IMR-90 (cell line): ENCODE data around the gene FAM20B. TPM values are rescaled to one million over a fixed set of nuclear protein-coding genes. Genes with fewer than 3 reads are reported as not detected.
A peak's percentile ranks its signal among the peaks of the same experiment; 100 is the strongest.

Experiments
- ATAC-seq: fragments of 200-7000 bp; cut with Tn5 transposase; 2 replicates; pipeline ENCODE4 v1.9.1; 2020; ENCODE audit warnings: low read depth, mild to moderate bottlenecking, moderate library complexity
- BruUV-seq: library from RNA; stranded (reverse); fragments of 400-500 nt; replicated peaks from 2 replicates; lab custom pipeline; 2021; lab: Mats Ljungman, UMichigan
- CTCF ChIA-PET: fragments of 300-600 bp; formaldehyde crosslinking; extraction: SDS; loops from one replicate; lab custom pipeline; 2021; ENCODE audit warnings: antibody characterized with exemption; lab: Yijun Ruan, JAX
- POLR2A ChIA-PET: fragments of 300-600 bp; sonication (Branson Sonifier 250); formaldehyde crosslinking; loops from one replicate; lab custom pipeline; 2022; ENCODE audit warnings: antibody characterized with exemption; ENCODE audit not compliant: unreplicated experiment; lab: Charles Lee
- DNase-seq: peaks from one replicate; pipeline ENCODE4 v3.0.0; 2013
- H2AFZ ChIP-seq: replicated peaks from 2 replicates; pipeline ENCODE3; 2013; ENCODE audit warnings: low read length, mild to moderate bottlenecking; ENCODE audit not compliant: poor library complexity
- H2AK5ac ChIP-seq: 2 replicates; pipeline ENCODE4 v1.6.1; 2013; ENCODE audit warnings: low read depth, low read length, inconsistent platforms
- H2AK9ac ChIP-seq: replicated peaks from 2 replicates; pipeline ENCODE3; 2013; ENCODE audit warnings: mild to moderate bottlenecking, low read depth, low read length, moderate library complexity; ENCODE audit not compliant: poor library complexity
- H2BK120ac ChIP-seq: 2 replicates; pipeline ENCODE4 v1.6.1; 2013; ENCODE audit warnings: low read depth, low read length, inconsistent platforms
- H2BK15ac ChIP-seq: 3 replicates; pipeline ENCODE4 v1.6.1; 2013; ENCODE audit warnings: low read depth, low read length, inconsistent platforms
- H2BK20ac ChIP-seq: 2 replicates; pipeline ENCODE4 v1.6.1; 2013; ENCODE audit warnings: low read depth, mild to moderate bottlenecking, inconsistent platforms, low read length, moderate library complexity
- H2BK5ac ChIP-seq: 2 replicates; pipeline ENCODE4 v1.6.1; 2013; ENCODE audit warnings: mild to moderate bottlenecking, low read depth, low read length, inconsistent platforms; ENCODE audit not compliant: poor library complexity, severe bottlenecking
- H3K14ac ChIP-seq: replicated peaks from 2 replicates; pipeline ENCODE4 v1.6.1; 2013; ENCODE audit warnings: low read depth, low read length, inconsistent platforms
- H3K18ac ChIP-seq: 2 replicates; pipeline ENCODE4 v1.6.1; 2013; ENCODE audit warnings: low read depth, low read length, control low read depth
- H3K23ac ChIP-seq: 2 replicates; pipeline ENCODE4 v1.6.1; 2013; ENCODE audit warnings: low read depth, low read length, inconsistent platforms
- H3K27ac ChIP-seq: 2 replicates; pipeline ENCODE4 v1.5.1; 2013; ENCODE audit warnings: mild to moderate bottlenecking, control low read depth, low read length; ENCODE audit not compliant: insufficient read depth
- H3K27me3 ChIP-seq: 2 replicates; pipeline ENCODE4 v1.6.1; 2013; ENCODE audit warnings: low read length; ENCODE audit not compliant: control insufficient read depth, insufficient read depth
- H3K36me3 ChIP-seq: 2 replicates; pipeline ENCODE4 v1.6.1; 2013; ENCODE audit warnings: low read length, mixed read lengths; ENCODE audit not compliant: control insufficient read depth, insufficient read depth
- H3K4ac ChIP-seq: 2 replicates; pipeline ENCODE4 v1.6.1; 2013; ENCODE audit warnings: low read depth, low read length, inconsistent platforms
- H3K4me1 ChIP-seq: 2 replicates; pipeline ENCODE4 v1.6.1; 2013; ENCODE audit warnings: low read length, mixed read lengths; ENCODE audit not compliant: control insufficient read depth, insufficient read depth
- H3K4me2 ChIP-seq: 2 replicates; pipeline ENCODE4 v1.6.1; 2013; ENCODE audit warnings: low read depth, mild to moderate bottlenecking, control low read depth, low read length, moderate library complexity
- H3K4me3 ChIP-seq: 2 replicates; pipeline ENCODE4 v1.5.1; 2013; ENCODE audit warnings: low read depth, mild to moderate bottlenecking, control low read depth, low read length, moderate library complexity; ENCODE audit not compliant: insufficient read depth
- H3K56ac ChIP-seq: 2 replicates; pipeline ENCODE4 v1.6.1; 2013; ENCODE audit warnings: low read length, inconsistent platforms; ENCODE audit not compliant: insufficient read depth; ENCODE audit errors: extremely low read depth
- H3K79me1 ChIP-seq, 2 experiments: 2 replicates each; pipeline ENCODE4 v1.6.1; 2013; ENCODE audit warnings: low read length in 2 of 2, inconsistent platforms in 1 of 2, low read depth in 1 of 2
- H3K9ac ChIP-seq: 2 replicates; pipeline ENCODE4 v1.6.1; 2013; ENCODE audit warnings: low read depth, low read length, control low read depth
- H3K9me1 ChIP-seq: 2 replicates; pipeline ENCODE4 v1.6.1; 2013; ENCODE audit warnings: low read length, inconsistent platforms; ENCODE audit not compliant: insufficient read depth
- H3K9me3 ChIP-seq: 2 replicates; pipeline ENCODE4 v1.6.1; 2013; ENCODE audit warnings: low read length; ENCODE audit not compliant: control insufficient read depth, insufficient read depth
- H4K20me1 ChIP-seq: 2 replicates; pipeline ENCODE4 v1.6.1; 2013; ENCODE audit warnings: low read length, inconsistent platforms; ENCODE audit not compliant: insufficient read depth
- H4K5ac ChIP-seq: 2 replicates; pipeline ENCODE4 v1.6.1; 2013; ENCODE audit warnings: mild to moderate bottlenecking, low read depth, low read length, control low read depth
- H4K8ac ChIP-seq, 2 experiments: 2 replicates each; pipeline ENCODE4 v1.6.1; 2013; ENCODE audit warnings: low read depth in 2 of 2, low read length in 2 of 2, control low read depth in 1 of 2, inconsistent platforms in 1 of 2
- H4K91ac ChIP-seq: 2 replicates; pipeline ENCODE4 v1.6.1; 2013; ENCODE audit warnings: low read depth, low read length, inconsistent platforms; ENCODE audit not compliant: insufficient read depth
- BHLHE40 ChIP-seq: fragments of 150-350 bp; IDR thresholded peaks from 2 replicates; pipeline ENCODE4 v1.6.1; 2016; ENCODE audit warnings: mild to moderate bottlenecking, low read depth, low read length
- CEBPB ChIP-seq: IDR thresholded peaks from 2 replicates; pipeline ENCODE4 v1.6.1; 2012; ENCODE audit warnings: low read depth, low read length, improper control_type of control experiment
- CHD1 ChIP-seq: IDR thresholded peaks from 2 replicates; pipeline ENCODE4 v1.6.1; 2012; ENCODE audit warnings: low read depth, low read length, improper control_type of control experiment
- FOS ChIP-seq: fragments of 150-350 bp; IDR thresholded peaks from 2 replicates; pipeline ENCODE4 v1.6.1; 2016; ENCODE audit warnings: low read depth, low read length
- MAFK ChIP-seq: IDR thresholded peaks from 2 replicates; pipeline ENCODE4 v1.6.1; 2012; ENCODE audit warnings: low read depth, low read length, improper control_type of control experiment
- NFE2L2 ChIP-seq: fragments of 150-350 bp; IDR thresholded peaks from 2 replicates; pipeline ENCODE4 v1.6.1; 2016; ENCODE audit warnings: low read depth, mild to moderate bottlenecking, low read length
- POLR2A ChIP-seq: IDR thresholded peaks from 2 replicates; pipeline ENCODE4 v1.6.1; 2012; ENCODE audit warnings: mild to moderate bottlenecking, low read depth, low read length
- RAD21 ChIP-seq: IDR thresholded peaks from 2 replicates; pipeline ENCODE4 v1.6.1; 2012; ENCODE audit warnings: low read length, improper control_type of control experiment
- RCOR1 ChIP-seq: IDR thresholded peaks from 2 replicates; pipeline ENCODE4 v1.6.1; 2012; ENCODE audit warnings: mild to moderate bottlenecking, low read length, improper control_type of control experiment; ENCODE audit not compliant: insufficient replicate concordance
- RFX5 ChIP-seq: IDR thresholded peaks from 2 replicates; pipeline ENCODE4 v1.8.0; 2012; ENCODE audit warnings: low read depth, mild to moderate bottlenecking, low read length, moderate library complexity
- SMC3 ChIP-seq: fragments of 150-350 bp; IDR thresholded peaks from 2 replicates; pipeline ENCODE4 v1.6.1; 2016; ENCODE audit warnings: low read depth, mild to moderate bottlenecking, antibody characterized with exemption, low read length, moderate library complexity
- WGBS, 2 experiments: methylation state at CpG; one replicate each; pipeline versions ENCODE4 v1.1.5 to v1.1.7; 2013; ENCODE audit warnings: missing lambda C conversion rate in 2 of 2; ENCODE audit not compliant: insufficient read length in 1 of 2; ENCODE audit errors: extremely low coverage in 2 of 2; 5-methylcytosine and 5-hydroxymethylcytosine counted together
- dilution Hi-C: fragments of 300-500 bp; cut with HindIII; formaldehyde crosslinking; loops from one replicate; pipeline ENCODE4 v1.14.3; 2018; ENCODE audit warnings: low sequenced_read_pairs; ENCODE audit not compliant: unreplicated experiment
- in situ Hi-C: fragments of 300-500 bp; cut with MboI; formaldehyde crosslinking; loops from 3 replicates; pipeline ENCODE4 v1.14.3; 2019; ENCODE audit warnings: low sequenced_read_pairs, inconsistent platforms, mixed read lengths
- intact Hi-C: fragments of 100-400 bp; cut with micrococcal nuclease; formaldehyde crosslinking; loops from 2 replicates; pipeline ENCODE4 v1.10.0; 2022
- polyA plus RNA-seq, 3 experiments: library from polyadenylated mRNA; depleted of rRNA; stranded (reverse); fragments of >200 nt; gene quantifications; 2 replicates each; pipeline ENCODE4 v1.2.3, GENCODE V29; 2012; ENCODE audit warnings: low replicate concordance in 1 of 3
- total RNA-seq: library from RNA; depleted of rRNA; stranded (reverse); fragments of >200 nt; gene quantifications from 2 replicates; pipeline ENCODE4 v1.2.3, GENCODE V29; 2012
- TF ChIP-seq, protein P1 (sequence below): conservative IDR thresholded peaks from 2 replicates; pipeline ENCODE4 v1.5.1; 2012; ENCODE audit warnings: mild to moderate bottlenecking, low read depth, low read length, improper control_type of control experiment
- TF ChIP-seq, protein P2 (sequence below): fragments of 150-350 bp; IDR thresholded peaks from 2 replicates; pipeline ENCODE4 v1.6.1; 2017; ENCODE audit warnings: mild to moderate bottlenecking, antibody characterized with exemption, low read length, low read depth
- TF ChIP-seq, protein P3 (sequence below): fragments of 150-350 bp; IDR thresholded peaks from 2 replicates; pipeline ENCODE4 v1.6.1; 2016; ENCODE audit warnings: low read depth, mild to moderate bottlenecking, low read length, moderate library complexity, borderline replicate concordance

The FAM20B gene
- total and polyA plus RNA-seq, 2 of the 4 experiments (the other 2 are of a cell fraction) = 17.1 to 38.4 TPM

DNA sequence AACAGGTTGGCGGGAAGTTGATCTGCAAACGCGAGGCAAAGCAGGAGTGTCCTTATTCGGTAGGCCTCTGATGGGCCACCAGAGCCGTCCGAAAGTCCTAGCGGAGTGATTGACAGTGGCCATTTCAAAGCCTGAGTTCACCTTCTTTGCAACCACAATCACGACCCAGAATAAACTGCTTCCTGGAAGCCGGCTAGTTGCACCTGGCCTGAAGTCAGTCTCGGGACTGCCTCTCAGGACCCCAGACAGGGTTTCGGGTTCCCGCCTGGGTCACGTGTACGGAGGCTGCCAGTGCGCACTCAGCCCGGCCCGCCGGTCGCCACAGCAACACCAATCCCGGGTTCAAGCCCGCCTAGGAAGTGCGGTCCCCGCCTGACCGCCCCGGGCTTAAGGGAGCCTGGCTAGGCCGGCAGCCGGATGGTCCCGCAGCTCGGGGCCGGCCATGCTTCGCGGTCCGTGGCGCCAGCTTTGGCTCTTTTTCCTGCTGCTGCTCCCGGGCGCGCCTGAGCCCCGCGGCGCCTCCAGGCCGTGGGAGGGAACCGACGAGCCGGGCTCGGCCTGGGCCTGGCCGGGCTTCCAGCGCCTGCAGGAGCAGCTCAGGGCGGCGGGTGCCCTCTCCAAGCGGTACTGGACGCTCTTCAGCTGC is 56.1 kb downstream of the FAM20B start, which contains the start of gene TOR3A:
TOR3A (plus strand) TSS at position 384 of the 646 bp plus-strand sequence; CDS start at position 443, 59 bp downstream.
- Histone ChIP-seq H4K20me1 (no peaks in the 10 kb centered on the region; the same call in 1 of the 2 replicates), H4K8ac (peak within 1 kb of the TSS; percentile 55 to 84), H2BK120ac (peak within 1 kb of the TSS; percentile 24), H2BK15ac (peak within 1 kb of the TSS; percentile 19; the same call in 1 of the 3 replicates), H3K9me3 (no peaks in the 10 kb centered on the region), H3K9ac (peak within 1 kb of the TSS; percentile 62), H3K18ac (no peak within 1 kb of the TSS; the same call in 1 of the 2 replicates), H3K23ac (peak within 1 kb of the TSS; percentile 79), H3K4me3 (peak within 1 kb of the TSS; percentile 79), H4K5ac (peak within 1 kb of the TSS; percentile 43; the same call in 1 of the 2 replicates), H3K56ac (peak within 1 kb of the TSS; percentile 47), H3K27me3 (no peaks in the 10 kb centered on the region), H3K27ac (peak within 1 kb of the TSS; percentile 73), H2AK9ac (peak within 1 kb of the TSS; percentile 89), H2AK5ac (peak within 1 kb of the TSS; percentile 81), H3K4me1 (peaks cover 12% of the 10 kb centered on the region), H3K14ac (peak within 1 kb of the TSS; percentile 75), H3K4ac (peak within 1 kb of the TSS; percentile 74), H2BK20ac (0 out of 2 replicates have a peak within 1 kb of the TSS, but pooled peaks have one; percentile 2), H2AFZ (peak within 1 kb of the TSS; percentile 99), H3K9me1 (peaks cover under 1% of the 10 kb centered on the region; the same call in 1 of the 2 replicates), H2BK5ac (peak within 1 kb of the TSS; percentile 61), H3K4me2 (peak within 1 kb of the TSS; percentile 97), H4K91ac (peak within 1 kb of the TSS; percentile 54), H3K36me3 (peaks cover 7% of the 10 kb centered on the region), H3K79me1 (peaks cover 14 to 44% of the 10 kb centered on the region in 2 experiments)
- ATAC-seq (peak; percentile 92), DNase-seq (peak; percentile 85)
- intact Hi-C loops = loop anchor here (1.0 to 5.0 kb wide), 3 partner anchors 22 to 270 kb away; no protein-coding TSS in a partner anchor
- POLR2A ChIA-PET = interaction anchor here (0.5 kb wide), 1 partner anchor 49 kb away, joined by 4 read pairs; no protein-coding TSS in a partner anchor
- in situ Hi-C loops = no loop called here
- CTCF ChIA-PET = interaction anchor here (0.6 kb wide), 1 partner anchor 350 kb away, joined by 4 read pairs; no protein-coding TSS in a partner anchor
- WGBS, 2 experiments = 1% methylated on average over 16 of the region's 51 CpGs; no CpG with 5 or more reads in 1 of the 2 experiments
- BruUV-seq = no TSS peak
- dilution Hi-C loops = no loop called here
- TF ChIP-seq BHLHE40 (peak; percentile 55; the same call in 1 of the 2 replicates), CEBPB (no peak), RFX5 (no peak), MAFK (no peak), NFE2L2 (no peak), POLR2A (peak; percentile 64; the same call in 1 of the 2 replicates), SMC3 (no peak), RAD21 (0 out of 2 replicates have a peak, but pooled peaks have one; percentile 8), CHD1 (no peak), FOS (no peak), RCOR1 (no peak)
- TF ChIP-seq, protein P1, sequence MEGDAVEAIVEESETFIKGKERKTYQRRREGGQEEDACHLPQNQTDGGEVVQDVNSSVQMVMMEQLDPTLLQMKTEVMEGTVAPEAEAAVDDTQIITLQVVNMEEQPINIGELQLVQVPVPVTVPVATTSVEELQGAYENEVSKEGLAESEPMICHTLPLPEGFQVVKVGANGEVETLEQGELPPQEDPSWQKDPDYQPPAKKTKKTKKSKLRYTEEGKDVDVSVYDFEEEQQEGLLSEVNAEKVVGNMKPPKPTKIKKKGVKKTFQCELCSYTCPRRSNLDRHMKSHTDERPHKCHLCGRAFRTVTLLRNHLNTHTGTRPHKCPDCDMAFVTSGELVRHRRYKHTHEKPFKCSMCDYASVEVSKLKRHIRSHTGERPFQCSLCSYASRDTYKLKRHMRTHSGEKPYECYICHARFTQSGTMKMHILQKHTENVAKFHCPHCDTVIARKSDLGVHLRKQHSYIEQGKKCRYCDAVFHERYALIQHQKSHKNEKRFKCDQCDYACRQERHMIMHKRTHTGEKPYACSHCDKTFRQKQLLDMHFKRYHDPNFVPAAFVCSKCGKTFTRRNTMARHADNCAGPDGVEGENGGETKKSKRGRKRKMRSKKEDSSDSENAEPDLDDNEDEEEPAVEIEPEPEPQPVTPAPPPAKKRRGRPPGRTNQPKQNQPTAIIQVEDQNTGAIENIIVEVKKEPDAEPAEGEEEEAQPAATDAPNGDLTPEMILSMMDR = no peak
- TF ChIP-seq, protein P2, sequence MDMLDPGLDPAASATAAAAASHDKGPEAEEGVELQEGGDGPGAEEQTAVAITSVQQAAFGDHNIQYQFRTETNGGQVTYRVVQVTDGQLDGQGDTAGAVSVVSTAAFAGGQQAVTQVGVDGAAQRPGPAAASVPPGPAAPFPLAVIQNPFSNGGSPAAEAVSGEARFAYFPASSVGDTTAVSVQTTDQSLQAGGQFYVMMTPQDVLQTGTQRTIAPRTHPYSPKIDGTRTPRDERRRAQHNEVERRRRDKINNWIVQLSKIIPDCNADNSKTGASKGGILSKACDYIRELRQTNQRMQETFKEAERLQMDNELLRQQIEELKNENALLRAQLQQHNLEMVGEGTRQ = peak; percentile 94
- TF ChIP-seq, protein P3, sequence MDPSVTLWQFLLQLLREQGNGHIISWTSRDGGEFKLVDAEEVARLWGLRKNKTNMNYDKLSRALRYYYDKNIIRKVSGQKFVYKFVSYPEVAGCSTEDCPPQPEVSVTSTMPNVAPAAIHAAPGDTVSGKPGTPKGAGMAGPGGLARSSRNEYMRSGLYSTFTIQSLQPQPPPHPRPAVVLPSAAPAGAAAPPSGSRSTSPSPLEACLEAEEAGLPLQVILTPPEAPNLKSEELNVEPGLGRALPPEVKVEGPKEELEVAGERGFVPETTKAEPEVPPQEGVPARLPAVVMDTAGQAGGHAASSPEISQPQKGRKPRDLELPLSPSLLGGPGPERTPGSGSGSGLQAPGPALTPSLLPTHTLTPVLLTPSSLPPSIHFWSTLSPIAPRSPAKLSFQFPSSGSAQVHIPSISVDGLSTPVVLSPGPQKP = no peak
